HG03342 (cell line): ENCODE data around the gene UFSP1.

ENCODE experiments used
- ATAC-seq: cut with Tn5 transposase; IDR thresholded peaks from one replicate; pipeline ENCODE4 v1.9.1; 2021; ENCODE audit warnings: mild to moderate bottlenecking, moderate library complexity; ENCODE audit not compliant: unreplicated experiment

The UFSP1 gene

GRCh38 chr7:100882785-100883526 is 6.6 kb downstream of the UFSP1 start:
- no peak for ATAC-seq

DNA sequence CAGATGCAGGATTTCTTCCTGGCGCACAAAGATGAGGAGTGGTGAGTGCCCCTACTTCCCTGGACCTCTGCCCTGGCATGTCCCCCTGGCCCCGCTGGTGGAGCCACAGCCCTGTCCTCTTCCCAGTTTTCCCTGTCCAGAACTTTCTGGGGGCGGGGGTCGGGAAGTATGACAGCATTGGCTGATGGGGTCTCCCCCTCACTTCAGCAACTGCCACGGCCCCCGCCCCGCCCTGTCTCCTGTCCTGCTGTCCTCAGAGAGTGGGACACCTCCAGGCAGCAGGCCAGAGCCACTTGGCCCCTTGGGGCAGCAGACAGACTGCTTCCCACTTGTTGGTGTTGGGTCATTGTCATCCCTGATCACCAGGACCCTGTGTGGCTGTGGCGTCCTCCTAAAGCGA is 7.3 kb downstream of the UFSP1 start:
- ATAC-seq = no peak

GRCh38 chr7:100881136-100881535 is 8.4 kb downstream of the UFSP1 start:
- no peak for ATAC-seq

DNA sequence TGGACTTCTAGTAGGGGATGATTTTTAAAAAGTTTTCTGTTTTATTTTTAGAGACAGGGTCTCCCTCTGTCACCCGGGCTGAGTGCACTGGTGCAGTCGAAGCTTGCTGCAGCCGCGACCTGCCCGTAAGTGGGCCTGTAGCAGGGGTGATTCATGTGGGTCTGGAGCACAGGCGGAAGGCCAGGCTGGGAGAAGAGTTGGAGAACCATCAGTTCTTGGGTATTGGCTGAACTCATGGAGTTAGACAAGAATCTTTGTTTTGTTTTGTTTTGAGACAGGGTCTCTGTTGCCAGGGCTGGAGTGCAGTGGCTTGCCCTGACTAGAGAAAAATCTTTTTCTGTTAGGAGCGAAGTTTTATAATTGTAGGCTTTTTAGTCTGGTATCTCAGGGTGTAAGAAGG is 8.9 kb downstream of the UFSP1 start:
- ATAC-seq = no peak

DNA sequence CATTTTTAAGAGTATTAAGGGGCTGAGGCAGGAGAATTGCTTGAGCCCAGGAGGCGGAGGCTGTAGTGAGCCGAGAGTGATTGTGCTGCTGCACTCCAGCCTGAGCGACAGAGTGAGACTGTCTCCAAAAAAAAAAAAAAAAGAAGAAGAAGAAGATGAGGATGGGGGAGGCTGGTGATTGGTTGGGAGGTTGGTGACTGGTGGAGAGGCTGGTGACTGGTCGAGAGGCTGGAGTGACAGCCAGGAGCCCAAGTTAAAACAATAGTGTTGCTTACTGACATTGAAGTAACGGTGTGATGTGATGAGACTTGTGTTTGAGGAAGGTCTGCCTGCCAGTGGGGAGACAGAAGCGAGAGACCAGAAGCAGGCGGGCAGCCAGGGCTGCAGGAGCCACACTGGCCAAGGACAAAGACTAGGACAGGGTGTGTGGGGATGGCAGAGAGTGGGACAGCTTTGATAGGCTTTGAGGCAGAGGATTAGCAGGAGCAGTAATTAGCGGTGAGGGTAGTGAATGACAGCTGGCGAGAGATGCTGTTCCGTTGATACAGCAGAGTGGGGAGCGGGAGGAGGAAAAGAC is 9.7 kb downstream of the UFSP1 start:
- no peak for ATAC-seq

GRCh38 chr7:100878685-100879084 is 10.8 kb downstream of the UFSP1 start:
- ATAC-seq = no peak

DNA sequence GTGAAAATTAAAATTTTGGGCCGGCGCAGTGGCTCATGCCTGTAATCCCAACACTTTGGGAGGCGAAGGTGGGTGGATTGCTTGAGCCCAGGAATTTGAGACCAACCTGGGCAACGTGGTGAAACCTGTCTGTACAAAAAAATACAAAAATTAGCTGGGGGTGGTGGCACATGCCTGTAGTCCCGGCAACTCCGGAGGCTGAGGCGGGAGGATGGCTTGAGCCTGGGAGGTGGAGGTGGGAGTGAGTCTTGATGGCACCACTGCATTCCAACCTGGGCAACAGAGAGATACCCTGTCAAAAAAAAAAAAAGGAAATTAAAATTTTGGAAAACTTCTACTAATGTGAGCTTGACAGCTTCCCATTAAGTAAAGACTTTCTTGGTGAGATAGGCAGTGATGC is 11.5 kb downstream of the UFSP1 start:
- no peak for ATAC-seq

GRCh38 chr7:100875356-100875751 is 14.2 kb downstream of the UFSP1 start:
- ATAC-seq = peak; percentile 29

DNA sequence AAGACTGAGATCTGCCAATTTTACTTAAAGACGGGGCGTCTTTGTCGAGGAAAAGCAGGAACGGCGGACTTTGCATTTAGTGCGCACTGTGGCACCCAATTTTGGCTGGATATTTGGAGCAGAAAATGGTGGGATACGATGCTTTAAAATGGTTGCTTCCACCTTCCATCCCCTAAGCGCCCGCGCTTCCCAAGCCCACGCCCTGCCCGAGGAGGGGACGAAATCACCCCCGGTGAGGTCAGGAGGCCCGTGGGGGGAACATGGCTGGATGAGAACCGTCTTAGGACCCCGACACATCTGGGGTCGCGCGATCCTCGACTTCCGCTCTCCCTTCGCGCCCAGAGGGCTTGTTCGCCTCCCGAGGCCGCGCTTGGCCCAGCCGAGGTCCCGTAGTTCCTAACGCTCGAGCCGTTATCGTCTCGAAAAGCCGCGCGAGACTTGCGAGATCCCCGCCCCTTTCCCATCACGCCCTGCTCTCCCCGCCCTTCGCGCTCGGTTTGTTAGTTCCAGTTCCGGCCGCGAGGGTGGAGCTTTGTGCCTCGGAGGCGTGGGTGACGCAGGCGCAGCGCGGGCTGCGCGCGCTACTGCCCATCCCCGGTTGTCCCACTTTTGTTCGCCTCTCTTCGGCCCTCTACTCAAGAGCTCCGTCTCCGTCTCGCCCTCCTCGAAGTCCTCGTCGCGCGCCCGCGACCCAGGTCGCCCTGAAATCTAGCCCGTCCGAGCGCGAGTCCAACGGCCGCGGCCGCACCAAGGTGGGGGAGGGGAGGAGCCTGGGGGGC is 14.7 kb downstream of the UFSP1 start, which contains the start of gene SRRT:
TSS of gene SRRT (plus strand) at position 527 of the 779 bp plus-strand sequence. CDS start 488 bp downstream, outside the sequence.
- peak; percentile 84 for ATAC-seq

DNA sequence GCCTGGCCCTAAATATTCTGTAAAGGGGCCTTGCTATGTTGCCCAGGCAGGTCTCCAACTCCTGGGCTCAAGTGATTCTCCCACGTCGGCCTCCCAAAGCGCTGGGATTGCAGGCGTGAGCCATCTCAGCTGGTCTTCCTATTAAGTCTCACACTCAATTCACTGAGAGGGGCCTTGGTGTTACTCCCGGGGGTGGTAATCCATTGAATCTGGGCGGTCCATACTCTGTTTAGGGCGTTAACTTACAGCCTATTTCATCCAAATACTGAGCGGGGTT is 15.3 kb downstream of the UFSP1 start:
- no peak for ATAC-seq

- ATAC-seq = no peak
These were observed 15.8 kb downstream of the UFSP1 start for GRCh38 chr7:100873599-100874299.

DNA sequence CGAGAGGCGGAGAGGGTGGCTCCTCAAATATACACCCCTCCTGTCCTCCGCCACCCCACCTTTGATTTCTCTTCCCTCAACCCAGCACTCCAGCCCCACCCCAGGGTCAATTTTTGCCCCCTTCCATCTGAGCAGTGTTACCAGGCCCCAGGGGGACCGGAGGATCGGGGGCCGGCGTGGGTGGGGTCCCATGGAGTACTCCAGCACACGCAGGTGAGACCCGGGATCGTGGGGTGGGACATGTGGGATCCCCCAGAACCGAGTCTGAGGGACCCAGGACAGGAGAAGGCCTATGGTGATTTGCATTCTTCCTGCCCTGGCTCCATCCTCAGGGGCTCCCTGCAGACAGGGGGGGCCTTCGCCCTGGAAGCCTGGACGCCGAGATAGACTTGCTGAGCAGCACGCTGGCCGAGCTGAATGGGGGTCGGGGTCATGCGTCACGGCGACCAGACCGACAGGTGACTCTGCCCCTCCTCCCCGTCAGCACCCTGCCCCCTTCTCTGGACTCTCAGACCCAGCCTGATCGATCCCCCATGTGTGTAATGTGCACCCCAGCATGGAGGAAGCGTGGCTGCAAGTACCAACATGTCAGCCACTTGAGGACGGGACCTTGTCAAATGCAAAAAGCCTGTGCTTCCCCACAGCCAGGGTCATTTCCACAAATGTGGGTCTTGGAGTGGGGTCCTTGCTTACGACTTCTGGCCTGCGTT is 21.6 kb downstream of the UFSP1 start:
- ATAC-seq = no peak

GRCh38 chr7:100867040-100867775 is 22.3 kb downstream of the UFSP1 start, which contains the start of gene TRIP6:
TSS of gene TRIP6 (plus strand) at chr7:100867387. CDS start at chr7:100867498, 111 bp downstream.
- no peak for ATAC-seq

- no peak for ATAC-seq
These were observed 22.8 kb downstream of the UFSP1 start for GRCh38 chr7:100866729-100867039.

DNA sequence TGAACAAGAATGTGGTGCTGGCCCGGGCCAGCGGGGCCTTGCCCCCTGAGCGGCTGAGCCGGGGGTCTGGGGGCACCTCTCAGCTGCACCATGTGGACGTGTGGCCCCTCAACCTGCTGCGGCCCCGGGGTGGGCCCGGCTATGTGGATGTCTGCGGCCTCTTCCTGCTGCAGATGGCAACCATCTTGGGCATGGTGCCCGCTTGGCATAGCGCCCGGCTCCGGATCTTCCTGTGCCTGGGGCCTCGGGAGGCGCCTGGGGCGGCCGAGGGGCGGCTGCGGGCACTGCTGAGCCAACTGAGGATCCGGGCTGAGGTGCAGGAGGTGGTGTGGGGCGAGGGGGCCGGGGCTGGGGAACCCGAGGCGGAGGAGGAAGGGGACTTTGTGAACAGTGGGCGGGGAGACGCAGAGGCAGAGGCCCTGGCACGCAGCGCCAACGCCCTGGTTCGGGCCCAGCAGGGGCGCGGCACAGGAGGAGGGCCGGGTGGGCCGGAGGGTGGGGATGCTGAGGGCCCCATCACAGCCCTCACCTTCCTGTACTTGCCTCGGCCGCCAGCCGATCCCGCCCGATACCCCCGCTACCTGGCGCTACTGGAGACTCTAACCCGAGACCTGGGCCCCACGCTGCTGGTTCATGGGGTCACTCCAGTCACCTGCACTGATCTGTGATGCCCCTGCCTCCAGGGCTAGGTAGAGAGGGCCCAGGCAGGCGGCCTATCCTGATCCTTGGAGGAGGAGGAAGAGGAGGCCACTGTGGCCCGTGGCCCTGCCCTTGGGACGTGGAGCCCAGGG is 23.4 kb downstream of the UFSP1 start:
- no peak for ATAC-seq

GRCh38 chr7:100865372-100865911 is 24.1 kb downstream of the UFSP1 start:
- ATAC-seq = no peak

- no peak for ATAC-seq
These were observed 25.2 kb downstream of the UFSP1 start for GRCh38 chr7:100864263-100864845.

DNA sequence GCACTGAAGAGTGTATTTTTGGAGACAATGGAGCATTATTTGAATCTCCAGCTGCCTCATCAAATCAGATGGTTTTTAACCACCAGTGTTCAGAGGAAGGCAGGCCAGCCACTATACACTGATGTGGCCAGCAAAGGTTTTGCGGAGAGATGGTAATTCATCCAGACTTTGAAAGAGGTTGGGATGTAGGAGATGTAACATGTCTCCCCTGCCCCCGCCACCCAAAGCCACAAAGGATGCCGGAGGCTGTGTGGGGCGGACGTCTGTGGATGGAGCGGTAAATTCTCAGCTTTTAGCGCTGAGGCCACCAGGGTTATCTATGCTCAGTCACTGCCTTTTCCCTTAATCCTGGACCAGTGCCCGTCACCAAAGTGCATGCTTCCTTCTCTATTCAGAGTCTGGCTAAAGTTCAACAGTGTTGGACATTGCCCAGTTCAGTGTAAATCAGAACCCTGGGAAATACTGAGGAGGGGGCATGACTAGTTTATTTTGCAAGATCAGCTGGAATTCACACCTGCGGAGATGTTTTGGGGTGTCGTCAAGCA is 26.0 kb downstream of the UFSP1 start:
- no peak for ATAC-seq

DNA sequence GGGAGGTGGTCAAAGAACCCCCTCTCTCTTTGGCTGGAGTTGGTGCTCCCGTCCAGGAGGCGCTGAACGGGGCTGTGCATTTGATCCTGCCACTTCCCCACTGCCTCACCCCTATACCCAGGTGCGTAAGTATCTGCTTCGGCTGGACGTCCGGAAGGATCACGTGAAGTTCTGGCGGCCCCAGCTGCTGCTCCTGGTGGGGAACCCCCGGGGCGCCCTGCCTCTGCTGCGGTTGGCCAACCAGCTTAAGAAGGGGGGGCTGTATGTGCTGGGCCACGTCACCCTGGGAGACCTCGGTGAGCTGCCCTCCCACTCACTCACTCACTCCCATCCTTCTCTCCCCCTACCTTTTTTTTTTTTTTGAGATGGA is 27.9 kb downstream of the UFSP1 start:
- ATAC-seq = no peak
